Stimulated activated naive CD8-positive, alpha-beta T cell treated with anti-CD3 and anti-CD28 coated beads, Interleukin-15, Interleukin-2, amounts not matched to agents 100 U/mL and 50 U/mL, for 24 hours (primary cell): Measurements from ENCODE around the gene RDX.

ENCODE experiments used
- ATAC-seq: fragments of 150-1000 bp; cut with Tn5 transposase; one replicate; pipeline ENCODE4 v1.10.0; 2021
- DNase-seq: peaks from one replicate; pipeline ENCODE4 v3.0.0; 2021

RDX gene

GRCh38 chr11:110130642-110131238 lies 165.7 kb downstream of the RDX start:
- ATAC-seq (no peak), DNase-seq (no peak)

GRCh38 chr11:110128161-110128560 lies 168.3 kb downstream of the RDX start:
- DNase-seq (no peak), ATAC-seq (no peak)

GRCh38 chr11:110126936-110127335 lies 169.5 kb downstream of the RDX start:
- ATAC-seq (no peak), DNase-seq (no peak)

- DNase-seq (no peak), ATAC-seq (no peak)
Measured at GRCh38 chr11:110125632-110126031, 170.8 kb downstream of the RDX start.
